Stomach smooth muscle (tissue), 2 donors: ENCODE results near the gene TMEM127.

ENCODE experiments used
- H3K27ac ChIP-seq: one replicate; pipeline ENCODE4 v1.7.0; 2013; ENCODE audit warnings: mild to moderate bottlenecking, low read length, inconsistent platforms
- H3K27me3 ChIP-seq, 2 donors: one replicate each; pipeline ENCODE4 v1.7.0; 2013; ENCODE audit warnings: low read length in 2 of 2; ENCODE audit not compliant: insufficient read depth in 2 of 2, control insufficient read depth in 1 of 2
- H3K36me3 ChIP-seq, 2 donors: one replicate each; pipeline ENCODE4 v1.7.0; 2013; ENCODE audit warnings: low read length in 2 of 2; ENCODE audit not compliant: control insufficient read depth in 2 of 2, insufficient read depth in 2 of 2
- H3K4me1 ChIP-seq: one replicate; pipeline ENCODE4 v1.7.0; 2013; ENCODE audit warnings: low read length; ENCODE audit not compliant: control insufficient read depth, insufficient read depth
- H3K4me3 ChIP-seq, 2 donors: one replicate each; pipeline ENCODE4 v1.7.0; 2013; ENCODE audit warnings: low read length in 2 of 2
- H3K9ac ChIP-seq, 2 donors: one replicate each; pipeline ENCODE4 v1.7.0; 2013; ENCODE audit warnings: low read length in 2 of 2, mild to moderate bottlenecking in 1 of 2
- H3K9me3 ChIP-seq, 2 donors: one replicate each; pipeline ENCODE4 v1.7.0; 2013; ENCODE audit warnings: low read length in 2 of 2; ENCODE audit not compliant: control insufficient read depth in 2 of 2
- donor health status: healthy.
- donor health status: Pancreatic carcinoma.

TMEM127 gene

GRCh38 chr2:96204836-96205624 lies 60.8 kb downstream of the TMEM127 start:
- no peaks in the 10 kb centered on the region for H3K36me3 ChIP-seq
- H3K9ac ChIP-seq: no peak overlapping the region
- peaks cover 43% of the 10 kb centered on the region for H3K4me1 ChIP-seq
- H3K27ac ChIP-seq: no peak overlapping the region
- peak overlapping the region; percentile 10 to 25 for H3K4me3 ChIP-seq
- H3K27me3 ChIP-seq: no peaks in the 10 kb centered on the region
- H3K9me3 ChIP-seq: no peaks in the 10 kb centered on the region

DNA sequence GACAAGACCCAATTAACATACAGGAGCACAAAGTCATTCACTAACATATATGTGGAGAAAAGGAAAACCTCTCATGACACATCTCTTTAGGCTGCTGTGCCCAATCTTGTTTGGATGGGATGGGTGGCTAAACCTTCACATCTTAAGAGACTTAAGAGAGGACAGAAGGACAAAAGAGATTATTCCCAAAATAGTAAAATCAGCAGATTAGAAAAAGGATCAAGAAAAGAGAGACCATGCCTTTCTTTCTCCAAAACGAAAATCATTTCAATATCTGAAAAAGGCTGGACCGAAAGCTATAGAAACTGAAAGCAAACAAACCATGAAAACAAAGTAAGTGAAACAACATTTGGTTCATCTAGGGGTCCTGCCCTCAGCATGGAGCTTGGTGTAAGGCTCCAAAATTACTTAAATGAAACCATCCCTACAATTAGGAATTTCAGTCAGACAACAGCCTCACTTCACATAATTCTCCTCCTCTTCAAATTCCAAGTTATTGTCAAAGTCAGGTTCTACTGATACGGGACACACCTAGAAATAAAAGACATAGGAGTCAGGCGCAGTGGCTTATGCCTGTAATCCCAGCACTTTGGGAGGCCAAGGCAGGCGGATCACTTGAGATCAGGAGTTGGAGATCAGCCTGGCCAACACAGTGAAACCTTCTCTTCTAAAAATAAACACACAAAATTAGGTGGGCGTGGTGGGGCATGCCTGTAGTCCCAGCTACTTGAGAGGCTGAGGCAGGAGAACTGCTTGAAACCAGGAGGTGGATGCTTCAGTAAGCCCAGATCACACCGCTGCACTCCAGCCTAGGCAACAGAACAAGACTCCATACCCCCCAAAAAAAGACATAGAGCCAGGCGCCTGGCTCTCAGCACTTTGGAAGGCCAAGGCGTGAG lies 62.4 kb downstream of the TMEM127 start:
- H3K9ac ChIP-seq: no peak overlapping the region
- no peaks in the 10 kb centered on the region for H3K36me3 ChIP-seq
- no peaks in the 10 kb centered on the region for H3K9me3 ChIP-seq
- H3K4me1 ChIP-seq: peaks cover 35% of the 10 kb centered on the region
- no peaks in the 10 kb centered on the region for H3K27me3 ChIP-seq
- H3K4me3 ChIP-seq: no peak overlapping the region
- H3K27ac ChIP-seq: no peak overlapping the region

GRCh38 chr2:96202152-96202854 lies 63.5 kb downstream of the TMEM127 start:
- Histone ChIP-seq H3K27ac (no peak overlapping the region), H3K4me3 (no peak overlapping the region), H3K36me3 (no peaks in the 10 kb centered on the region), H3K4me1 (peaks cover 32% of the 10 kb centered on the region), H3K9me3 (no peaks in the 10 kb centered on the region), H3K9ac (no peak overlapping the region), H3K27me3 (no peaks in the 10 kb centered on the region)

- H3K27me3 ChIP-seq: no peaks in the 10 kb centered on the region
These were observed 64.5 kb downstream of the TMEM127 start for GRCh38 chr2:96201338-96201737.

DNA sequence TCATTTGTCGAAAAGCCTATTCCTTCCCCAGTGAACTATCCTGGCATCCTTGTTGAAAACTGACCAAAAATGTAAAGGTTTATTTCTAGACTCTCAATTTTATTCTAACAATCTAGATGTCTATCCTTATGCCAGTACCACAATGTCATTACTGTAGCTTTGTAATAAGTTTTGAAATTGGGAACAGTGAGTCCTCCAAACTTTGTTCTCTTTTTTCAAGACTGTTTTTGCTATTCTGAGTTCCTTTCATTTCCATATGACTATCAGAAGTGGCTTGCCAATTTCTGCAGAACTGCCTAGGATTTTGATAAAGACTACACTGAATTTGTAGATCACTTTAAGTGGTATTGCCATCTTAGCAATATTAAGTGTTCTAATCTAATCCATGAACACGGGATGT lies 66.9 kb downstream of the TMEM127 start:
- Histone ChIP-seq H3K4me1 (peaks cover 6% of the 10 kb centered on the region), H3K27me3 (no peaks in the 10 kb centered on the region), H3K36me3 (peaks cover 8 to 12% of the 10 kb centered on the region in 2 donors), H3K4me3 (no peak overlapping the region), H3K27ac (no peak overlapping the region), H3K9me3 (no peaks in the 10 kb centered on the region), H3K9ac (no peak overlapping the region)

More at GRCh38 chr2:96201338-96201737, 64.5 kb downstream of the TMEM127 start:
- no peaks in the 10 kb centered on the region for H3K36me3 ChIP-seq
- no peaks in the 10 kb centered on the region for H3K9me3 ChIP-seq
- no peak overlapping the region for H3K4me3 ChIP-seq
- H3K4me1 ChIP-seq: peaks cover 25% of the 10 kb centered on the region
- H3K9ac ChIP-seq: no peak overlapping the region
- no peak overlapping the region for H3K27ac ChIP-seq
